ENCODE results near the gene NALF2.

DNA sequence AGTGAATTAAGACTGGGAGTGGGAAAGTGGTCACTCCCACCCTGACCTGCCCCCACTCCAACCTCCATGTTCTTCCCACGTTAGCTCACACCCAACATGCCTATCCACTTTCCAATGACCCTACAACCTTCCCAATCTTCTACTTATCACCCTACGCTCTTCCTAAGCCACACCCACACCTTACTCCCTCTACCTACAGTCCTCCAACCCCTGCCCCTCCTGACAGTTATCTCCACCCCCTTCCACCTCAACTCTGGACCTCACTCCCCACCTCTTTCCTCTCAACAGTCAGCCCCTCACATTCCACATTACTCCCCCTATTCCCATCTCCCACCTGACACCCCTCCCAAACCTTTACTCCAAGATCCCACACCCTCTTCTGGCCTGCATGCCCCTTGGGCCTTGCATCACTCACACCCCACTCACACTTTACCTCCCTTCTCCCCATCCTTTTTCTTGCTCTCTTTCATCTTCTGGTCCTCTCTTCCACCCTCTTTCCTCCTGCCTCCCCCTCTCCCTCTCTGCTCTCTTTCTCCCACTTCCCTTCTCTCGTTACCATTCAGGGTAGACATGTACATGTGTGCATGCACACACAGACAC is 6.9 kb downstream of the NALF2 start:
- TF ChIP-seq, protein P1, sequence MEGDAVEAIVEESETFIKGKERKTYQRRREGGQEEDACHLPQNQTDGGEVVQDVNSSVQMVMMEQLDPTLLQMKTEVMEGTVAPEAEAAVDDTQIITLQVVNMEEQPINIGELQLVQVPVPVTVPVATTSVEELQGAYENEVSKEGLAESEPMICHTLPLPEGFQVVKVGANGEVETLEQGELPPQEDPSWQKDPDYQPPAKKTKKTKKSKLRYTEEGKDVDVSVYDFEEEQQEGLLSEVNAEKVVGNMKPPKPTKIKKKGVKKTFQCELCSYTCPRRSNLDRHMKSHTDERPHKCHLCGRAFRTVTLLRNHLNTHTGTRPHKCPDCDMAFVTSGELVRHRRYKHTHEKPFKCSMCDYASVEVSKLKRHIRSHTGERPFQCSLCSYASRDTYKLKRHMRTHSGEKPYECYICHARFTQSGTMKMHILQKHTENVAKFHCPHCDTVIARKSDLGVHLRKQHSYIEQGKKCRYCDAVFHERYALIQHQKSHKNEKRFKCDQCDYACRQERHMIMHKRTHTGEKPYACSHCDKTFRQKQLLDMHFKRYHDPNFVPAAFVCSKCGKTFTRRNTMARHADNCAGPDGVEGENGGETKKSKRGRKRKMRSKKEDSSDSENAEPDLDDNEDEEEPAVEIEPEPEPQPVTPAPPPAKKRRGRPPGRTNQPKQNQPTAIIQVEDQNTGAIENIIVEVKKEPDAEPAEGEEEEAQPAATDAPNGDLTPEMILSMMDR (conservative IDR thresholded peaks at IDR 0.05) = no peak
- no peak for TF ChIP-seq EZH2 (IDR thresholded peaks at IDR 0.05; ENCODE audit: low read depth)

Measured in PC-9 (cell line).